Retina (tissue), 1 donor: ENCODE results near the gene RPS27L.

ENCODE experiments used
- DNase-seq: peaks from one replicate; pipeline ENCODE4 v3.0.0-alpha.2; 2016

Gene RPS27L

DNA sequence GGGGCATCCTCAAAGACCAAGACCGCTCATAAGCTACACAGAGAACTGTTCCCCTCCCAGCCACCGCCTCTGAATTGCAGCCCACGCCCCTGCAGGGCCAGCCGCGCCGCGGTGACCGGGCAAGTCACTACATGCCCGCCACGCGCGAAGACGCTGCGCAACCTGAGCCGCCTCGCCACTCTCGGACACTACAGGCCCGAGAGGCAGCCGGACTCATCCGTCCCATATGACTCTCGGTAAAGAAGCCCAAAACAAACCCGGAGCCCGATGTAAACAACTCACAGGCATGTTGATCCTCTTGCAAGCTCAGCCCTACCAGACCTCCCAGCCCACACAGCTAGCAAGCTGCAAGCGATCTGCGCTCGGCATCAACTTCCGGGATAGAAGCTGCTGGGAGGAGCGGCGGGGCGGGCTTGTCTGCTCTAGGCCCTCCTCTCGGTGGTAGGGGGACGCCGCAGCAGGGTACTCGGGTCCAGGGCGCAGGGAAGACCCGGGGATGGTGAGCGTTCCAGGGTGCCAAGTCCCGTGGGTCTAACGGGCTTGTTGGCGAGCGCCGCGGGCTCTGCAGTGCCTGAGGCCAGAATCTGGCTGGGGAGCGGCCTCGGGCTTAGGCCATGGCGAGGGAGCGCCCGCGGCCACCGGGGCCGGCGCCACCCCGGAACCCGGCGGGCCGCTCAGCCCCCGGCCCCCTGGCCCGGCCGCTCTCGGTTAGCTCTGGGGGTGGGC, at the start of gene RPS27L:
Gene RPS27L (minus strand): TSS at position 360 of the 726 bp plus-strand sequence. CDS start 72 bp downstream, at position 288.
- peak; percentile 97 for DNase-seq

DNA sequence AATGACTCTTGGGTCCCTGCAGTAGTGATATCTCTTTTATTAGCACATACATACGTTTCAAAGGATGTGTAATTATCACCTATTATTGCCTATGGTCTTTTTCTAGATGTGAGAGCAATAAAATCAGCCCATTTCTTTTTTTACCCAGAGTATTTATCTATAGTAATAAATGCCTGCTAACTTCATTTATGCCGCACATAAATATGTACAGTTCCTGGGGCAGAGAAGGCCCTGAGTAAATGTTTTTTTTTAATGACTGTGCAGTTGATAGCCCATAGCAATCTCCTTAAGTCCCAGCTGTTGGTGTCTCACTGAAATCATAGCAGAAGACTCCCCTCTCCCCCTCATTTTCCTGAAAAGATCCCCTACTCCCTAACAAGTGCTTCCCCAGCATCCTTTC, 48.8 kb upstream of the RPS27L start:
- no peak for DNase-seq

DNA sequence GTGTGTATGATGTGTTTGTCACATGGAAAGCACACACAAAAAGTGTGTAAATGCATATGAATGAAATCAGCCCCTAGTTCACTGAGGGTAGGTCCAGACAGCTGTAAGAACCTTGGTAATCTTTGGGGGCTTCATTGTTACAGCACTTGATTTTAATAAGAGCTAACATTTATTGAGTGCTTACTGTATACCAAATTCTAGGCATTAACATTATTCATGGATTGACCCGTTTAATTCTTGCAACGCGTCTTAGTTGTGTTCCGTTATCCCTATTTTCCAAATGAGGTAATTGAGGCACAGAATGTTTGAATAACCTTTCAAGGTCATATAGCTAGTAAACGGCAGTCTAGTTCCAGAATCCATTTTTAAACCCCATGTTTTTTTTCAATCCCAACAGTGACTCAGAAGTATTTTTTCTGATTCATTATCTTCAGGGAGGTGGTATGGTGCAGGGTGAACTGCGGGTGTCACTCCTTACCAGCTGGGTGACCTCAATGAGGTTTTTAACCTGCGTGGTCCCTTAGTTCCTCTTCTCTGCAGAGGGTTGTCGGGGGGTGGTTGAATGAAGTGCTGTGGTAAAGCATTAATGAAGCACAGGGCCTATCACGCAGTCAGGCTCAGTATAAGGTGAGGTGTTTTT, 46.3 kb upstream of the RPS27L start:
- no peak for DNase-seq

DNA sequence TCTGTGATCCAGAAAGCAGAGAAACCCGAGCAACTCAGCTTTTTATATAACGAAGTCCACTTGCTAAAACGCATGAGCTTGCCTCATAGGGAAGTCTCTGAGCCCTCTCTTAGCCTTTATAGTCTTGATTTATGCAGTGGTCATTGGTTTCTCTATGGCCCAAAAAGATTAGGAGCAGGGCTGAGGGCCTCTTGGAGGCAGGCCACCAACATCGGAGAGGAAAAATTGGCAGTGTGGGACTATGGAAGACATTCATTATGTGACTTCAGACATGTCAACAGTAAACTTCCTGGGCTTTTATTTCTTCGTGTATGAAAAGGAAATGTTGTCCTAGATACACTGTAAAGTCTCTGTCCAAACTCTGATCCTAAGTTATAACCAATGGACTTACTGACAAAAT, 45.6 kb upstream of the RPS27L start:
- DNase-seq, result no peak

DNA sequence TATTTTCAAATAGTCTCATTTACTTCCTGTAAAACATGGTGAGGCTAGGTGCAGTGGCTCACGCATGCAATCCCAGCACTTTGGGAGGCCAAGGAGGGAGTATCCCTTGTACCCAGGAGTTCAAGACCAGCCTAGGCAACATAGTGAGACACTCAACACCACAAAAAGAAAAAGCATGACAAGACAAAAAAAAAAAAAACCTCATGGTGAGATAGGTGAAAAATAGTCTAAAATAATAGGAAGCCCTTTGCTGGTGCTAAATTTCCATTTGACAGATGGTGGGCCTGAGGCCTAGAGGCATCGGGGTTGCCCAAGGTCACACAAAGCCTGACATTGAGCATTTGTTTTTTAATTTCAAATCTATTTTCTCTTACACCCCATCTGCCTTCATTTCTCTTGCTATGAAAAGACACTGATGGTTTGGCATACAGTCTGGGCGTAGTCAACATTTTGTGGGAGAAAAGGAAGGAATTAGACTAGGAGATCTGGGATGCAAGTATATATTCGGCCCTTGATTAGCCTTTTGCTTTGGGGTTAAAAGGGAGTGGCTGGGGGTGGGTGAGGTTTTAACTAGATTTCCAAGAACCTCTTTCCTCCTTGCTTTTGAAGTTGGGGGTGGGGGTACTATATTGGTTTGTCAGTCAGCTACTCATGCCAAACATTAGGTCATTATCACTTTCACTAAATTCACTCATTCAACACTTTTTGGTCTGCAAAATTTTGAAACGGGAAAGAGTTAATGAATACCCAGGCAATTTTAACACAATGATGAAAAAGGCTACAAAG, 43.4 kb upstream of the RPS27L start:
- DNase-seq, result no peak

DNA sequence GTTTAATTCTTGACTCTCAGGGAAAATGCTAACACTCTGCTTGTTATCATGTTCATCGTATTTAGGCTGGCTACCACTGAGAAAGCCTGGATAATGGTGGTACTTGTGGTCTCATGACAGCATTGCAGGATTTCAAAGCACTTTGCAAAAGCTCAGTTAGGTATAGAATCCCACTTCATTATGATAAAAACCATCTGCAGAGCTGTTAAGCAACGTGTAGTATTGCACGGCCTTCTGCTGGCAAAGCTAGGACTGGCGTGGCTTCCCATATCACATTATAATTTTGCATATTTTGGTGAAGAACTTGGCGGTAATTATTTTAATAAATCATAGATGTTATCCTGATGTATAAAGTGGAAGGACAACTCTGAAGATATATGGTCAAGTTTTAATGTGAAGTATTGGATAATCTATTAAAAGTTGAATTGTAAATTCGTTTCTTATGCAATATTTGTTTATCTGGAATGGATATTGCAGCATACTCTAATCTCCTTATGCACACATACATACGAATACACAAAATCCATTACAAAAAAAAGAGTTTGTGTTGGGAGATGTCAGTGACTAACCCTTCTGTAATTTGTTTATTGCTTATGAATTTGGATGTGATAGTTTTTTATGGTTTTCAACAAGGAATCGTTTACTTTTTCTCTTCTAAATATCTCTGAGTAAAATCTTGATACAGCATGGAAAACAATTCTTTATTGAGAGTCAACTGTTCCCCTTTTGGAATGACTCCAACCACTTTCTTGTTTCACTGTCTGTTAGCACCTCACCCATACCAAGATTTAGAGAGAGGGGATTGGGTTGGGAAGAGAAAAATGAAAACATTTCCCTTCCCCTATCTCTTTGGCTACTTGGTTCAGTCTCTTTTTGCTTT, 41.3 kb upstream of the RPS27L start:
- DNase-seq, result no peak

DNA sequence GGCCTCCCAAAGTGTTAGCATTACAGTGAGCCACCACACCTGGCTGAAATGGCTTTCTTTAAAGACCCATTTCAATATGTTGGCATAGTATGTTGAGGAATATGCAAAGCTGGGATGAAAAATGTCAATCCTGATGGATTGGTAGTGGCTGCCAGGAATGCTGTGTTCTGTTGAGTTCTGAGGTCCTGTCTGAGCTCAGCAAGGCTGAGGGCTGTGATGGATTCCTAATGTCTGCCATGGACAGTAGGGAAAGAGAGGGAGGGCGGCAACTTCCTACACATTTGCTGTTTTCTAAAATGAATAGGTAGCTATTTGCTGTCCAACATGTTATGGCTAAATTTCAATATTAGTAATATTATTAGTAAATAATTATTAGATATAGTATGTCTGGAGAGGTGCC, 40.3 kb upstream of the RPS27L start:
- no peak for DNase-seq

DNA sequence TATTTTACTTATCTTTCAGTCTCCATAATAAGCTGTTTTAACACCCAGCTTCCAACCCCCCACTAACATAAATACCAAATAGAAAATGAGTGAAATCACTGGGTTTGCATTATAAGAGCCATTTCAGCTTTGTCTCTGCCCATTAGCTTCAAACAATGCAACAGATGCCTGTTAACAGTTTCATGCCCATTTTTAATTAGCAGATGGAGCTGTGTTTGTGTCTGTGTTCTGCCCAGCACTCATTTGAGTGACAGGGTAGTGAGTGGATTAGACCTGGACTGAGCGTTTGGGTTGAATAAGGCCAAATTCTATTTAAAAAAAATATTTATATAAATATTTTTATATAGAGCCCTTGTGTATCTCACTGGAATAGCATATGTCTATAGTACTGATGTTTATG, 39.6 kb upstream of the RPS27L start:
- DNase-seq, result peak; percentile 38

DNA sequence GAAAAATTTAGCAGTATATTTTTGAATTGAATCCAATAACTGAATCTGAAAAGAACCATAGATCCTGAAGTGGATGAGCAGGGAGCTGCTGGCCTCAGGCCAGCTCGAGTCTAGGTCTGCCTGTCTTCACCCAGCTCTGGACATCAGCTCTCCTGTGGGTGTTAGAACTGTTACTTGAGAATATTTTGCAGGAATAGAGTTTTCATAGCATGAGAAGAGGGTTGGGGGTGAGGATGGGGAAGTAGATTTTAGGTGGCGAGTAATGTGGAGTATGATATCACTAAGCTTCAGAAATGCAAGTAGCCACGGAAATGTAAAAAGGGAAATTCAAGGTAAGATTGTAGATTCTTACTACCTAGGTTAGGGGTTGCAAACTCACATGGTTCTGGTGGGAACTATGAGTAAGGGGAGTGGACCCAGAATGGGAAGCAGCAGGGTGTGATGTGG, 38.3 kb upstream of the RPS27L start:
- no peak for DNase-seq

DNA sequence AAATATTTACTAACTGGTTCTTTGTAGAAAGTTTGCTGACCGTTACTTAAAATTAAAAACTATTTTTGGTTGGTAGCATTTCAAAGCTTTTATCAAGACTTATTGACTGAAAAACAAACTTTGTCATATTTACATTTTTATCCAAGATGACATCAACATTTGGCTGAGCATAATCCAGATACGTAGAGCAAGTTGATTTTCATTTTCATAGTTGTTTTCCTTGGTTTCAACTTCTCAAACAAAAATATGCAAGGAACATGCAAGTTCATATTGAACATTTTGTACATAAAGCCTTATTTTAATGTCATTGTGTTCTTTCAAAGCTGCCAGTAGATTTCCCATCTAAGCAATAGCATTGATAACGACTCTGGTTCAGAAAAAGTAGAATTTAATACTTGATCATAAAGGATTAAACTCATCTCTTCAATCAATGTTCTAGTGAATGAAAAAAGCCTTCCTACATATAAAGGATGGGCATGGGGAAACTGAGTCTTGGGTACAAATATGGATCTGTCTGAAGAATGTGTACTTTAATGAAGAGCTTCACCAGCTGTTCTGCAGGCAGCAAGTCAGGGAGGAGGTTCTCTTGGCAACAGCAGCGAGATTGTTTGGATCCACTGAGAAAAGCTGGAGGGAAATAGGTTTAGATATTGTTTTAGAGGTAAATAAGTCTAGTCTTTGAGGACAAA, 37.7 kb upstream of the RPS27L start:
- DNase-seq, result no peak

DNA sequence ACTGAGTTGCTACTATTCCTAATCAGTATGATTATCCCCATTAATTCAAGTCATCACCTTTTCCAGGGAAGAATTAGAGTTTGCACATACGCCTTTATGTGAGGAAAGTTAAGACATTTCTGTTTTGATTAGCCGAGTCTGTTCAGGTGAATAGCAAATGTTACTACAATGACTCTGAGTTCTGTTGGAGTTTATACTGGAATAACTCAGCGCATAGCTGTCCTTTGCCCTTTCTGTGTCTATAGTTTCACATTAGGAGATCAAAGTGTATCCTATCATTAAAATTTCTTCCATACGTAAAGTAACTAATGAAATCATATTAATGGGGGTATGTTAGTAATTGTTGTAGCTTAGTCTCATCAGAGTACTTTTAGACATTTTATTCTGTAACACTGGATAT, 37.0 kb upstream of the RPS27L start:
- no peak for DNase-seq

DNA sequence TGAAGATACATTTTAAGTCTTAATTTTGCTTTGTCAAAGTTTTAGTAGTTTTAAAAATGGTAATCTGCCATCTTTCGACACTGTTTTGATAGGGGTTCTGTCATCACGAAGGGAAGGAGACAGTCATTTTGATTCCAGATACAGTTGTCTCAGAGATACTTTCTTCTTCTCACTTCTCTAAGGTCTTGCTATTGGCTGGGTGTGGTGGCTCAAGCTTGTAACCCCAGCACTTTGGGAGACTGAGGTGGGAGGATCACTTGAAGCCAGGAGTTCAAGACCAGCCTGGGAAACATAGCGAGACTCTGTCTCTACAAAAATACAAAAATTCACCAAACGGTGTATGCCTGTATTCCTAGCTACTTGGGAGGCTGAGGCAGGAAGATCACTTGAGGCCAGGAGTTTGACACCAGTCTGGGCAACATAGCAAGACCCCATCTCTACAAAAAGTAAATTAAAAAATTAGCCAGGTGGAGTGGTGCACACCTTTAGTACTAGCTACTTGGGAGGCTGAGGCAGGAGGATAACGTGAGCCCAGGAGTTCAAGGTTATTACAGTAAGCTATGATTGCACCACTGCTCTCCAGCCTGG, 35.4 kb upstream of the RPS27L start:
- DNase-seq, result no peak

DNA sequence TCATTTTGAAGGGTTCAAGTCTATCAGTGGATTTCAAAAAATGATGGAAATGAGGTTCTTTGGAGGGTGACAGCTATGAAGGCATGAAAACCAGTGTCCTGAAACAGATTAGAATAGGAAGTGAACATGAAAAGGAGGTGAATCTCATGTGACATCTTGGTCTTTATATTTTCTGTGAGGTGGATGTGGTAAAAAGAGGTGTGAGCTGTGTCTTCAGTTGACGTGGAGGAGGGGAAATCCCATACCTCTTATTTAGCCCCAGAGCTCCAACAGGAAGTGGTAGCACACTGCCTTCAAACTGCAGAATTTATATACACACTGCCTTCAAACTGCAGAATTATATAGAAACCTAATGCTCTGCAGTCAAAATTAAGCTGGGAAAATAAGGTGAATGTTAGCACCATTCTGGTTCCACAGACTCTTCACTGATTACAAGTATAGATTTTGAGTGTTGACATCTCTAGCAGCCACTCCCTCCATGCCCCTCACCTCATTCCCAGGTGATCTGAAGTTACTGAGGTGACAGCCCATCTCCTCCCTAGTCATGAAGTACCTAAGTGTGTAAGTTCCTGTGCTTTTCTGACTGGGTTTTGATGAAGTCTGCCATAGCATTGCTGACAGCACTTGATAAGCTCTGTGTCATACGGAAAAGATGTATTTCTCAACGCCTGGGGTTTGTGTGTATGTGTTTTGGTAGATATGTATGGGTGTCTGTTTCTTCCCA, 34.8 kb upstream of the RPS27L start:
- no peak for DNase-seq

DNA sequence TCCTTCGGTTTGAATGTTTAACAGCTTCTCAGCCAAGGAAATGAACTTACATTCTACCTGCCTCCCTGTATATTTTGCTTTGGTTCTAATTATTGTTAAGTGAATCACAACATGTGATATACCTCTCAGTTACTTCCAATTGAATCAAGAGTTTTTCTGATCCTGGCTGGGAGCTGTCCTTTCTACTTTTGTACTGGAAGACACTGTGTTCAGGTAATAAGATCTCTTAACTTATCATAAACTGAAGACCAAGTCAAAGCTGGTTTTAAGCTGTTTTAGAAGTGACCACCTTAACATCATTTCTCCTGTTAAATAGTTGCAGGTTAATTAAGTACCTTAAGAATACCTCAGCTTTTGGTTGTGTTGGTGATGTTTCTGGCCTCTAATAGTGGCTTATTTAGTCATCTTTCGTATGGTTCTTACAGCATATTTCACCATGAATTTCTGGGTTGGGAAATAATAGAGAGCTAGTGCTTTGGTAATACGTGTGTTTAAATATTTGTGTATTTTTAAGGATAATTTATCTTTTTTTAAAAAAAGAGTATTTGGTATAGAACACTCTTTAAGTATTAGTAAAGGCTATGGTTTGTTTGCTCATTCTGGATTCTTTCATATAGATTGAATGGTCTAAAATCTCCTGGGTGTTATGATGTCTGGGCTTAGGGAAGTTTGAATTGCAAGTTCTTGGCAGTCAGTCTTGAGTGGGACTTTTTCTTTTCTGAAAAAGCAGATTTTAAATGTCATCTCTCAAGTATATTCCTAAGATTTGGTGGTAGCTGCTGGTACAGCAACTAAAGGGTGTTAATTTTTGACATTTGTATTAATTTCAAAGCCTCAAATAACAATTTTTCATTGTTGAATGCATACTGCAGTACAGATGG, 33.7 kb upstream of the RPS27L start:
- no peak for DNase-seq

DNA sequence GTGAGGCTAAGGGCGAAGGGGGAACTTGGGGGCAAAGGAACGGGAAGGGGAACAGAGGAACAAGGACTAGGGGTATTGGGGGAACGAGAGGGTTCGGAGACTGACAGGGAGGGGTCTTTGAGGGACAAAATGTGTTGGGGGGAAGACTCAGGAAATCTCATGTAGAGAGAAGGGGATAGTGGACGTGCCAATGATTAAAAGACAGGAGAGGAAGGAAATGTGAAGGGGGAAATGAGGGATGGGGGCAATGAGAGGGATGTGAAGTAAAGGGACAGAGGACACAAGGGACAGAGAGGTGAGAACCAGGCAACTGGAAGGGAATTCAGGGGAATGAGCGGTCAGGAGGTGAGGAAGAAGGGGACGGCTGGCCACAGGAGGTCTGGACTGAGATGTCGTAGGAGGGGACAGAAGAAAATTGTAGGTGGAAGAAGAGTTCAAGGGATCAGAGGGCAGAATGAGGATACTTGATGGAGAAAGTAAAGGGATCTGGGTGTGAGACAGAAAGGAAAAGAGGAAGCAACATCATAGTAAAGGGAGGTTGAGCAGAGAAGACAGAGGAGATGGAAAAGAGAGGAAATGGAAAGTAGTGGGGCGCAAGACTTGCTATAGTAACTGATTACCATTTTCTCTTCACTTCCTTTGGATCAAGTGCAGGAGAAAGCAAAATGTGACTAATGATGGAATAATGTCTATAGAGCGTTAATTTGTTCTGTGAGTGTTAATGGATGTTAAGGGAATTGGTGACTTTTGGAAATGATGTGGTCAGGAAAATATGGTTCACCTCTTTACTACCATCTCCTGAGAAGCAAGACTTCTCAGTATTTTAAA, 32.9 kb upstream of the RPS27L start:
- DNase-seq, result peak; percentile 41

DNA sequence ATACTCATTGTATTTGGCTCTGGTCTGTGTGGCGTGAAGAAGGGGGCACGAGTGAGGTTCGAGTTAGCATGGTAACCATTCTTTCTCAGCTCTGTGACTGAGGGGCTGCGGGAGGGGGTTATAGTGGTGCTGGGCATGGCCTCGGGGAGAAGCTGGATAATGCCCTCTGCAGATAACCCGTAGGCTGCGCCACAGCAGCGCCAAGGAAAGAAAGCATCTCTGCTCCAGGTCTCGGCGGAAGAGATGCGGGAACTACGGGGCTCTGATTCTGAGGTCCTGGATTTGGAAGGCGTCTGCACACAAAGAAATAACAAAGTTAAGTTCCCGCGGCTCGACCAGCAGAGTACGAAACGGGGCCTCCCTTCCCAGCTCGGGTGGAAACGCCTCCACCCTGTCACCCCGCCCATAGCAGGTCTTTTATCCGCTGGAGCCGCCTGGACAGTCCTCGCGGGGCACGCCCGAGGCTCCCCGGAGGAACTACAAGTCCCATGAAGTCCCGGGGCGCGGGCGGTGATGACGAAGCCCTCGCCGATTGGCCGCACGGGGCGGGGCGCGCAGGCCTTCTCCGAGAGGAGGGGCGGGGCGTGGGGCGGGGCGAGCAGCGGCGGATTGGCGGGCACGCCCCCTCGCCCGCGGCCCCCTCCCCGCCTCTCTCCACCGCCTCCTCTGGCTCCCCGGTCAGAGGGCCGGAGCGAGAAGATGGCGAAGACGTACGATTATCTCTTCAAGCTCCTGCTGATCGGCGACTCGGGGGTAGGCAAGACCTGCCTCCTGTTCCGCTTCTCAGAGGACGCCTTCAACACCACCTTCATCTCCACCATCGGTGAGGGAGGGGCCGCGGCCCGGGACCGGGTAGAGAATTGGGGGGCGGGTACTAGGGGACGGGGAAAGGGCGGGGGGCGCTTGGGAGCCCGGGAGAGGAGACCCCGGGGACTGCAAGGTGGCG, 31.9 kb upstream of the RPS27L start, which contains the start of gene RAB8B:
Gene RAB8B (plus strand): TSS at position 681 of the 946 bp plus-strand sequence. CDS start 19 bp downstream, at position 700.
- DNase-seq, result peak; percentile 97

DNA sequence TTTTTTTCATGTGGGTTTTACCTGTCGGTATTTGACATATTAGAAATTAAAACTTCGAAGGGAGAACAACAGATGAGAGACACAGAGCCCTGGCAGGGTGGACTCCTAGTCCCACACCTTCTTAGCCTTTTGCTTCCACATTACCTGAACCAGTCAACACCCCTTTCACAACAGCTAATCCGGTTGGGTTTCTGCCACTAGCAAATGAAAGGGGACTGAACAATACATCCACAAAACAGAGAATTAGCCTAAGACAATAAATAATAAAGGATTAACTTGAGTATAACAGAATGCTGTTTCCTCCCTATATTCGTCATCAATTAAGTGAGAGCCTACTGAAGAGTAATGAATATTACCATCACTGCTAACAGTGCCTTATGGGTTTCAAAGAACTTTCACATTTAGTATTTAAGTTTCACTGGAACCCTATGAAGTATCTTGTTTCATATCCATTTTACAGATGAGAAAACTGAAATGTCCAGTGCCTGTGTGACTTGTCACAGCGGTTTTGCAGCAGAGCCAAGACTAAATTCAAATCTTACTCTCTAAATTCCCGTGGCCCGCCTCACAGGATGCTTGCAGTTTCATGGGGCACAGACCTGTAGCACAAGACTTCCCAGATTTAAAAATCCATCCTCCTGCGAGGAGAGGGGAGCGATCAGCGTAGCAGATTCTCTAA, 31.1 kb upstream of the RPS27L start:
- no peak for DNase-seq
